Mesendoderm (in vitro differentiated cells): ENCODE measurements around the gene WNT4.

ENCODE experiments used
- DNase-seq: peaks from one replicate; pipeline ENCODE4 v3.0.0; 2013
- H2AK5ac ChIP-seq: 2 replicates; pipeline ENCODE4 v1.6.1; 2013; ENCODE audit warnings: low read length, inconsistent platforms
- H2BK120ac ChIP-seq: 2 replicates; pipeline ENCODE4 v1.6.1; 2013; ENCODE audit warnings: low read depth, mild to moderate bottlenecking, low read length, moderate library complexity, mixed read lengths
- H2BK15ac ChIP-seq: replicated peaks from 2 replicates; pipeline ENCODE4 v1.6.1; 2013; ENCODE audit warnings: low read depth, mild to moderate bottlenecking, moderate library complexity
- H2BK5ac ChIP-seq: 2 replicates; pipeline ENCODE4 v1.6.1; 2013; ENCODE audit warnings: low read length, inconsistent platforms
- H3K18ac ChIP-seq: 2 replicates; pipeline ENCODE4 v1.6.1; 2013; ENCODE audit warnings: mild to moderate bottlenecking, low read length, mixed read lengths
- H3K23ac ChIP-seq: one replicate; pipeline ENCODE4 v1.6.1; 2013; ENCODE audit warnings: low read length
- H3K27ac ChIP-seq: 2 replicates; pipeline ENCODE4 v1.5.1; 2013; ENCODE audit warnings: low read depth, mild to moderate bottlenecking, inconsistent platforms, low read length, moderate library complexity
- H3K27me3 ChIP-seq: 2 replicates; pipeline ENCODE4 v1.6.1; 2013; ENCODE audit warnings: low read length, control low read depth, mild to moderate bottlenecking, inconsistent platforms; ENCODE audit not compliant: insufficient read depth, poor library complexity
- H3K36me3 ChIP-seq: 2 replicates; pipeline ENCODE4 v1.6.1; 2013; ENCODE audit warnings: low read length, inconsistent platforms; ENCODE audit not compliant: control insufficient read depth, insufficient read depth
- H3K4ac ChIP-seq: one replicate; pipeline ENCODE4 v1.6.1; 2013; ENCODE audit warnings: low read depth, mild to moderate bottlenecking, low read length, moderate library complexity
- H3K4me1 ChIP-seq: 2 replicates; pipeline ENCODE4 v1.6.1; 2013; ENCODE audit warnings: low read depth, low read length, inconsistent platforms; ENCODE audit not compliant: control insufficient read depth
- H3K4me2 ChIP-seq: 2 replicates; pipeline ENCODE4 v1.6.1; 2013; ENCODE audit warnings: low read length
- H3K4me3 ChIP-seq: 2 replicates; pipeline ENCODE4 v1.5.1; 2013; ENCODE audit warnings: mild to moderate bottlenecking, low read length
- H3K56ac ChIP-seq: one replicate; pipeline ENCODE4 v1.6.1; 2013; ENCODE audit warnings: low read length
- H3K79me1 ChIP-seq: 2 replicates; pipeline ENCODE4 v1.6.1; 2013; ENCODE audit warnings: low read length, inconsistent platforms
- H3K79me2 ChIP-seq: 2 replicates; pipeline ENCODE4 v1.6.1; 2013; ENCODE audit warnings: mild to moderate bottlenecking, low read length; ENCODE audit not compliant: control insufficient read depth, insufficient read depth
- H3K9ac ChIP-seq: 2 replicates; pipeline ENCODE4 v1.6.1; 2013; ENCODE audit warnings: low read length, inconsistent platforms
- H4K5ac ChIP-seq: one replicate; pipeline ENCODE4 v1.6.1; 2013; ENCODE audit warnings: low read length
- H4K8ac ChIP-seq: one replicate; pipeline ENCODE4 v1.6.1; 2013; ENCODE audit warnings: low read depth, mild to moderate bottlenecking, control low read depth, low read length, moderate library complexity
- WGBS: extraction: QIAGEN DNeasy Blood & Tissue Kit; methylation state at CpG from one replicate; pipeline ENCODE4 v1.1.7; 2013; ENCODE audit warnings: low lambda C conversion rate, missing lambda C conversion rate; ENCODE audit not compliant: insufficient coverage; ENCODE audit errors: extremely low coverage; 5-methylcytosine and 5-hydroxymethylcytosine counted together

The WNT4 gene

DNA sequence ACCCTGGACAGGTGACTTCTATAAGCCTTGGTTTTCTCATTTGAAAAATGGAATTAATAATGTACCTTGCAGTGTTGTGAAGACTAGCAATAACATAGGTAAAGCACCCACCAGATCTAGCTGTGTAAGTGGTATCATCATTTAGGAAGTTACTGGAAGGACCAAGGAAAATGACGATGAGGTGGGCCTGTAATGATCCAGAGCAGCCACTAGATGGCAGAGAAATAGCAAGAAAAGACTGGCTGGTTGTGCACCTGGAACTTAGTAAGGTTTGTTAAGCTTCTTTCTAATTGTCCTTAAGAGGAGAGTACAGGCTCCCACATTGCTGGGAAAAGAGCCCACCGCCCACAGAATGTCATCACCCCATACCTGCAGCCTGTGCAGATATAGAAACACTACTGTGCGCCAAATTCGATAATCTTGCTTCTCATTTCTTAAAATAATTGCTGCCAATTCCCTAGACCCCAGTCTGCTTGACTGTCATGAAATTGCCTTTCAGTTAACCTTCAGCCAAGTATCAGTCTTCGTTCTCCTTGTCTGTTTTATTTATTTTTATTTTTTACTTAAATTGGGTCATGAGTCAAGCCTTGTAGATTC is 37.2 kb downstream of the WNT4 start:
- H3K23ac ChIP-seq = no peak overlapping the region
- peaks cover 9% of the 10 kb centered on the region for H3K79me2 ChIP-seq
- H3K27me3 ChIP-seq = no peaks in the 10 kb centered on the region
- no peak overlapping the region for H3K4me2 ChIP-seq
- no peaks in the 10 kb centered on the region for H3K4me1 ChIP-seq
- H2BK120ac ChIP-seq = no peak overlapping the region
- H2AK5ac ChIP-seq = no peak overlapping the region
- H3K9ac ChIP-seq = no peak overlapping the region
- no peak overlapping the region for H2BK5ac ChIP-seq
- H4K5ac ChIP-seq = no peak overlapping the region
- WGBS = no CpG with 5 or more reads among the region's 5 CpGs
- no peak overlapping the region for H3K56ac ChIP-seq
- DNase-seq = peak; percentile 74
- H3K27ac ChIP-seq = no peak overlapping the region
- no peak overlapping the region for H3K4me3 ChIP-seq
- H3K36me3 ChIP-seq = no peaks in the 10 kb centered on the region
- peaks cover 22% of the 10 kb centered on the region for H3K79me1 ChIP-seq
- H2BK15ac ChIP-seq = no peak overlapping the region
- no peak overlapping the region for H3K4ac ChIP-seq
- H4K8ac ChIP-seq = no peak overlapping the region
- no peak overlapping the region for H3K18ac ChIP-seq

DNA sequence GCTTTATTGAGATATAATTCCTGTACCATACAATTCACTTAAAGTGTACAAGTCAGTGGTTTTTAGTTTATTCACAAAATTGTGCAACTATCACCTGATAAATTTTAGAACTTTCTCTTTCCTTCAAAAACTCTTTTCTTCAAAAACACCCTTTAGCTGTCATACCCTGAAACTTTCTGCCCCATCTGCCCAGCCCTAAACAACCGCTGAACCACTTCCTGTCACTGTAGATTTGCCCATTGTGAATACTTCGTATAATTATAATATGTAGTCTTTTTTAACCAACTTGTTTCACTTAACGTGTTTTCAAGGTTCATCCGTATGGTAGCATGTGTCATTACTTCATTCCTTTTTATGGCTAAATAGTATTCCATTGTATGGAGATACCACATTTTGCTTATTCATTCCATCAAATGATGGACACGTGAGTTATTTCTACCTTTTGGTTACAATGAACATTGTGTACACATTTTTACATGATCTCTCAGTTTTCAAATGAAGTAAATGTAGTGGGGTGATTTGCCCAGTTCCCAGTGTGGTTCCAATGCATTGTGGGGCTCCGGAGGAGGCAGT is 37.9 kb downstream of the WNT4 start:
- Histone ChIP-seq H3K4me2 (no peak overlapping the region), H3K4me3 (no peak overlapping the region), H3K79me2 (peaks cover 9% of the 10 kb centered on the region), H2BK15ac (no peak overlapping the region), H3K23ac (no peak overlapping the region), H3K27ac (no peak overlapping the region), H3K9ac (no peak overlapping the region), H3K27me3 (no peaks in the 10 kb centered on the region), H3K56ac (no peak overlapping the region), H4K8ac (no peak overlapping the region), H2AK5ac (no peak overlapping the region), H3K79me1 (peaks cover 22% of the 10 kb centered on the region), H3K4ac (no peak overlapping the region), H3K4me1 (no peaks in the 10 kb centered on the region), H3K18ac (no peak overlapping the region), H4K5ac (no peak overlapping the region), H2BK5ac (no peak overlapping the region), H2BK120ac (no peak overlapping the region), H3K36me3 (no peaks in the 10 kb centered on the region)
- DNase-seq = no peak
- WGBS = no CpG with 5 or more reads among the region's 6 CpGs

DNA sequence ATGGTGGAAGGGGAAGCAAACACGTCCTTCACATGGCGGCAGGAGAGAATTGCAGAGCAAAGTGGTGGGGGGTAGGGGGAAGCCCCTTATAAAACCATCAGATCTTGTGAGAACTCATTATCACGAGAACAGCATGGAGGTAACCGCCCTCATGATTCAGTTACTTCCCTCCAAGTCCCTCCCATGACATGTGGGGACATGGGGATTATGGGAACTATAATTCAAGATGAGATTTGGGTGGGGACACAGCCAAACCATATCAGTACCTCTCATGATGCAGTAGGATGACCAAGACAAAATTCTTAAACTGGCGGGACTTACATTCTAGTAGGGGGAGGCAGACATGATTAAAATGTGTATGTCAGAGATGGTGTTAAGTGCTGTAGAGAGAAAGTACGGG is 38.8 kb downstream of the WNT4 start:
- H3K36me3 ChIP-seq = no peaks in the 10 kb centered on the region
- H3K79me2 ChIP-seq = peaks cover 9% of the 10 kb centered on the region
- H3K79me1 ChIP-seq = peaks cover 22% of the 10 kb centered on the region
- no peak overlapping the region for H2BK5ac ChIP-seq
- no peak overlapping the region for H4K8ac ChIP-seq
- H3K4me3 ChIP-seq = no peak overlapping the region
- no peak overlapping the region for H2BK120ac ChIP-seq
- DNase-seq = no peak
- no peak overlapping the region for H3K18ac ChIP-seq
- H3K9ac ChIP-seq = no peak overlapping the region
- no peak overlapping the region for H3K4me2 ChIP-seq
- H3K27me3 ChIP-seq = no peaks in the 10 kb centered on the region
- H2BK15ac ChIP-seq = no peak overlapping the region
- no peak overlapping the region for H4K5ac ChIP-seq
- no peaks in the 10 kb centered on the region for H3K4me1 ChIP-seq
- H2AK5ac ChIP-seq = no peak overlapping the region
- no peak overlapping the region for H3K4ac ChIP-seq
- H3K56ac ChIP-seq = no peak overlapping the region
- no peak overlapping the region for H3K27ac ChIP-seq
- no peak overlapping the region for H3K23ac ChIP-seq
- no CpG with 5 or more reads among the region's 6 CpGs for WGBS

DNA sequence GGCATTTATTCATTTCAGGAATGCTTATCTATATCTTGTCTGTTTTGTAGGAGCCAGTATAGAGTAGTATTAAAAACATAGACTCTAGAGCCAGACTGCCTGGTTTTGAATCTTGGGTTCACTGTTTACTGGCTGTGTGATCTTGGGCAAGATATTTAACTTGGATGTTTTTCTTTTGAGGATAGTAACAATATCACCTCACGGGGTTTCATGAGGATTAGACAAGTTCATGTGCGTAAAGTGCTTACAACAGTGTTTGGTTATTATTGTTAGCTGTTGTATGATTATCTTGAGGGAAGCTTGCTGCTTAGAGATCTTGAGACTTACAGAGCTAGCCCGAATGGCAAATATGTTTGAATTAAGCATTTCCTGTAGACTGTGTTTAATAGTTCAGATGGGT is 40.2 kb downstream of the WNT4 start:
- Histone ChIP-seq H2BK15ac (no peak overlapping the region), H2AK5ac (no peak overlapping the region), H3K9ac (no peak overlapping the region), H2BK120ac (no peak overlapping the region), H3K79me1 (peaks cover 20% of the 10 kb centered on the region), H3K27ac (no peak overlapping the region), H3K79me2 (peaks cover 9% of the 10 kb centered on the region), H3K4me1 (no peaks in the 10 kb centered on the region), H3K4me3 (no peak overlapping the region), H3K36me3 (no peaks in the 10 kb centered on the region), H3K18ac (no peak overlapping the region), H3K56ac (no peak overlapping the region), H3K4me2 (no peak overlapping the region), H2BK5ac (no peak overlapping the region), H4K5ac (no peak overlapping the region), H3K27me3 (no peaks in the 10 kb centered on the region), H4K8ac (no peak overlapping the region), H3K23ac (no peak overlapping the region), H3K4ac (no peak overlapping the region)
- no CpG with 5 or more reads among the region's 3 CpGs for WGBS
- no peak for DNase-seq

DNA sequence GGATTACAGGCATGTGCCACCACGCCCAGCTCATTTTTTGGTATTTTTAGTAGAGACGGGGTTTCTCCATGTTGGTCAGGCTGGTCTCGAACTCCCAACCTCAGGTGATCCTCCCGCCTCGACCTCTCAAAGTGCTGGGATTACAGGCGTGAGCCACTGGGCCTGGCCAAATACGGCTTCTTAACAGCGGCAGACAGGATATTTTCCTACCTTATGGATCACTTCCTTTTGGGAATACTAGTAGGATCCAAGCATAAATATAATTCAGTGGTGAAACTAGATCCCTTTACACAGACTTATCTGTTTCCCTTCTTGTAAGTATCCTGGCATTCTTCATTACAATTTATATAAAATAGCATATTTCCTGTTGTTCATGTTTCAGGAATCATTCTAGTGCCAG is 40.9 kb downstream of the WNT4 start:
- H3K4me2 ChIP-seq = no peak overlapping the region
- no peak overlapping the region for H3K23ac ChIP-seq
- no peak overlapping the region for H3K18ac ChIP-seq
- H3K27ac ChIP-seq = no peak overlapping the region
- H3K27me3 ChIP-seq = no peaks in the 10 kb centered on the region
- no peak for DNase-seq
- peaks cover 9% of the 10 kb centered on the region for H3K79me2 ChIP-seq
- H3K4ac ChIP-seq = no peak overlapping the region
- H3K79me1 ChIP-seq = peaks cover 19% of the 10 kb centered on the region
- no CpG with 5 or more reads among the region's 8 CpGs for WGBS
- H2BK120ac ChIP-seq = no peak overlapping the region
- H2BK5ac ChIP-seq = no peak overlapping the region
- no peak overlapping the region for H3K4me3 ChIP-seq
- H3K9ac ChIP-seq = no peak overlapping the region
- no peak overlapping the region for H2AK5ac ChIP-seq
- no peaks in the 10 kb centered on the region for H3K36me3 ChIP-seq
- no peak overlapping the region for H2BK15ac ChIP-seq
- no peak overlapping the region for H4K8ac ChIP-seq
- H4K5ac ChIP-seq = no peak overlapping the region
- no peak overlapping the region for H3K56ac ChIP-seq
- no peaks in the 10 kb centered on the region for H3K4me1 ChIP-seq

DNA sequence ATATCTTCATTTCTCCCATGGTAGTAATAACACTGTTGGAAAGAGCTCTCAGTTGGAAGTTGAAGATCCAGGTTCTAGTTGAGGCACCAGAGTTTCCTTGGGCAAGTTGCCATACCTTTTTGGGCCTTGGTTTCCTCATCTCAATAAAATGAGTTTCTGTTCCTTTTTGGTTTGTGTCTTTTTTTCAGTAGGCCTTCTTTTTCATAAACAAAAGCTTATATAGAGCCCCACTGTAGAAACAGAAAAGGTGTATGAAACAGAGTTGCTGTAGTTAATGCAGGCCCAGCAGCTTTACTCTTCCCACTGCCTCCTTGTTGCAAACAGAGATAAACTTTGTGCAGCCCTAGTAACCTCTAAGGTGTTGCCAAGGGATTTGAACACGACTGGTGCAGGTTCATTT is 41.7 kb downstream of the WNT4 start:
- Histone ChIP-seq H3K56ac (no peak overlapping the region), H3K23ac (no peak overlapping the region), H2BK5ac (no peak overlapping the region), H3K36me3 (peaks cover 2% of the 10 kb centered on the region), H3K79me2 (peaks cover 2% of the 10 kb centered on the region), H3K4me1 (no peaks in the 10 kb centered on the region), H3K4ac (no peak overlapping the region), H3K4me2 (no peak overlapping the region), H3K27ac (no peak overlapping the region), H2AK5ac (no peak overlapping the region), H4K8ac (no peak overlapping the region), H4K5ac (no peak overlapping the region), H3K4me3 (no peak overlapping the region), H2BK120ac (no peak overlapping the region), H3K9ac (no peak overlapping the region), H3K27me3 (no peaks in the 10 kb centered on the region), H3K79me1 (peaks cover 14% of the 10 kb centered on the region), H3K18ac (no peak overlapping the region), H2BK15ac (no peak overlapping the region)
- no CpG with 5 or more reads among the region's 1 CpG for WGBS
- no peak for DNase-seq
